Measurements from ENCODE around the gene RAB40B. TPM values are rescaled to one million over a fixed set of nuclear protein-coding genes. Genes with fewer than 3 reads are reported as not detected.
A peak's percentile ranks its signal among the peaks of the same experiment; 100 is the strongest.

The RAB40B gene
- total and polyA plus RNA-seq, 2 of the 13 experiments (the other 11 are each of a cell fraction or from before 2014, with no cell fraction given), result 6.2 to 6.5 TPM

- TF ChIP-seq ZNF512 (CRISPR knock-in tag; IDR thresholded peaks at IDR 0.05), result no peak
- no peak; the same call in 1 of the 2 replicates for TF ChIP-seq MXD1 (CRISPR knock-in tag; IDR thresholded peaks at IDR 0.05)
- TF ChIP-seq ZNF746 (CRISPR knock-in tag; IDR thresholded peaks at IDR 0.05), result no peak
- TF ChIP-seq TBX3 (IDR thresholded peaks at IDR 0.05; ENCODE audit: borderline replicate concordance), result 0 out of 2 replicates have a peak, but pooled peaks have one; percentile 30
- TF ChIP-seq, protein P1, sequence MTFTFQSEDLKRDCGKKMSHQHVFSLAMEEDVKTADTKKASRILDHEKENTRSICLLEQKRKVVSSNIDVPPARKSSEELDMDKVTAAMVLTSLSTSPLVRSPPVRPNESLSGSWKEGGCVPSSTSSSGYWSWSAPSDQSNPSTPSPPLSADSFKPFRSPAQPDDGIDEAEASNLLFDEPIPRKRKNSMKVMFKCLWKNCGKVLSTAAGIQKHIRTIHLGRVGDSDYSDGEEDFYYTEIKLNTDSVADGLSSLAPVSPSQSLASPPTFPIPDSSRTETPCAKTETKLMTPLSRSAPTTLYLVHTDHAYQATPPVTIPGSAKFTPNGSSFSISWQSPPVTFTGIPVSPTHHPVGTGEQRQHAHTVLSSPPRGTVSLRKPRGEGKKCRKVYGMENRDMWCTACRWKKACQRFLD (CRISPR knock-in tag; IDR thresholded peaks at IDR 0.05; ENCODE audit: borderline replicate concordance), result peak; percentile 50; the same call in 1 of the 2 replicates
- TF ChIP-seq ZNF556 (CRISPR knock-in tag; IDR thresholded peaks at IDR 0.05; ENCODE audit: borderline replicate concordance), result peak; percentile 59; the same call in 1 of the 2 replicates
- TF ChIP-seq ZNF567 (CRISPR knock-in tag; IDR thresholded peaks at IDR 0.05; ENCODE audit: borderline replicate concordance), result 0 out of 2 replicates have a peak, but pooled peaks have one; percentile 59
- peak; percentile 46; the same call in 1 of the 2 replicates for TF ChIP-seq THAP9 (CRISPR knock-in tag; IDR thresholded peaks at IDR 0.05; ENCODE audit: borderline replicate concordance)
- TF ChIP-seq GATAD1 (CRISPR knock-in tag; IDR thresholded peaks at IDR 0.05), result no peak
- peak; percentile 80; the same call in 1 of the 2 replicates for TF ChIP-seq HNF4G (IDR thresholded peaks at IDR 0.05; ENCODE audit: borderline replicate concordance, low read depth, low read length)
- TF ChIP-seq HNF4G (CRISPR knock-in tag; IDR thresholded peaks at IDR 0.05; ENCODE audit: borderline replicate concordance, low read depth), result no peak; the same call in 1 of the 2 replicates
- TF ChIP-seq PCBP2 (optimal IDR thresholded peaks at IDR 0.05; ENCODE audit: low read depth, low read length, poor library complexity, severe bottlenecking), result peak; percentile 29
- TF ChIP-seq U2AF1 (optimal IDR thresholded peaks at IDR 0.05; ENCODE audit: low read depth, low read length), result peak; percentile 39
- TF ChIP-seq, protein P2, sequence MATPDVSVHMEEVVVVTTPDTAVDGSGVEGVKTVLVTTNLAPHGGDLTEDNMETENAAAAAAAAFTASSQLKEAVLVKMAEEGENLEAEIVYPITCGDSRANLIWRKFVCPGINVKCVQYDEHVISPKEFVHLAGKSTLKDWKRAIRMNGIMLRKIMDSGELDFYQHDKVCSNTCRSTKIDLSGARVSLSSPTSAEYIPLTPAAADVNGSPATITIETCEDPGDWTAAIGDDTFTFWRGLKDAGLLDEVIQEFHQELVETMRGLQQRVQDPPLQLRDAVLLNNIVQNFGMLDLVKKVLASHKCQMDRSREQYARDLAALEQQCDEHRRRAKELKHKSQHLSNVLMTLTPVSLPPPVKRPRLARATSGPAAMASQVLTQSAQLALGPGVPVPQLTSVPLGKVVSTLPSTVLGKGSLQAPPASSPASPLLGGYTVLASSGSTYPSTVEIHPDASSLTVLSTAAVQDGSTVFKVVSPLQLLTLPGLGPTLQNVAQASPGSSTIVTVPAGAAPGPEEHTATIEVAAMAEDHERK (CRISPR knock-in tag; IDR thresholded peaks at IDR 0.05; ENCODE audit: low read depth), result no peak
- TF ChIP-seq SMAD9 (CRISPR knock-in tag; IDR thresholded peaks at IDR 0.05), result no peak
- 0 out of 2 replicates have a peak, but pooled peaks have one; percentile 16 for TF ChIP-seq ZNF780A (CRISPR knock-in tag; IDR thresholded peaks at IDR 0.05)
- peak; percentile 80; the same call in 1 of the 2 replicates for TF ChIP-seq MTA1 (CRISPR knock-in tag; IDR thresholded peaks at IDR 0.05; ENCODE audit: borderline replicate concordance)
- no peak for TF ChIP-seq CEBPG (CRISPR knock-in tag; IDR thresholded peaks at IDR 0.05)
- TF ChIP-seq ZNF414 (CRISPR knock-in tag; IDR thresholded peaks at IDR 0.05), result no peak
Measured at GRCh38 chr17:82703935-82704865, 5.7 kb upstream of the RAB40B start (continued).
